HG03342 (cell line): ENCODE data around the gene MDM2.
"Not testable (repeated sequence)": the region's sequence is repeated elsewhere in the genome, so short reads cannot be mapped to it uniquely, and the experiment has no call there.

Source experiments
- ATAC-seq: cut with Tn5 transposase; IDR thresholded peaks from one replicate; pipeline ENCODE4 v1.9.1; 2021; ENCODE audit warnings: mild to moderate bottlenecking, moderate library complexity; ENCODE audit not compliant: unreplicated experiment

MDM2 gene

GRCh38 chr12:68824597-68825250 lies 16.7 kb downstream of the MDM2 start:
- no peak for ATAC-seq

GRCh38 chr12:68825569-68826217 lies 17.7 kb downstream of the MDM2 start:
- no peak for ATAC-seq

- no peak for ATAC-seq
Measured at GRCh38 chr12:68827895-68828671, 20.1 kb downstream of the MDM2 start.

- no peak for ATAC-seq
Measured at GRCh38 chr12:68828672-68829068, 20.7 kb downstream of the MDM2 start.

- ATAC-seq = no peak
Measured at GRCh38 chr12:68831272-68831671, 23.3 kb downstream of the MDM2 start.

GRCh38 chr12:68831751-68832503 lies 23.9 kb downstream of the MDM2 start:
- ATAC-seq = no peak

- ATAC-seq = no peak
Measured at GRCh38 chr12:68832504-68832867, 24.5 kb downstream of the MDM2 start.

GRCh38 chr12:68833508-68833907 lies 25.5 kb downstream of the MDM2 start:
- ATAC-seq = no peak

GRCh38 chr12:68835333-68835908 lies 27.4 kb downstream of the MDM2 start:
- ATAC-seq = no peak

GRCh38 chr12:68837215-68837614 lies 29.2 kb downstream of the MDM2 start:
- no peak for ATAC-seq

- ATAC-seq = no peak
Measured at GRCh38 chr12:68838046-68838886, 30.3 kb downstream of the MDM2 start.

- no peak for ATAC-seq
Measured at GRCh38 chr12:68839183-68840147, 31.5 kb downstream of the MDM2 start.

- not testable (repeated sequence) for ATAC-seq
Measured at GRCh38 chr12:68841175-68841574, 33.2 kb downstream of the MDM2 start.

- no peak for ATAC-seq
Measured at GRCh38 chr12:68841717-68842116, 33.7 kb downstream of the MDM2 start.

- ATAC-seq = no peak
Measured at GRCh38 chr12:68842123-68842522, 34.1 kb downstream of the MDM2 start.

GRCh38 chr12:68842784-68843567 lies 35.0 kb downstream of the MDM2 start:
- ATAC-seq = no peak

GRCh38 chr12:68844318-68844745 lies 36.4 kb downstream of the MDM2 start:
- ATAC-seq = no peak
